Lower leg skin (tissue), 3 donors: ENCODE measurements around the gene PMM2.

Source experiments
- POLR2A ChIP-seq, 2 donors: fragments of 450-650 bp; IDR thresholded peaks; one replicate each; pipeline ENCODE4 v1.6.1; 2016 to 2017; ENCODE audit warnings: antibody characterized with exemption in 2 of 2, mild to moderate bottlenecking in 1 of 2, moderate library complexity in 1 of 2
- TF ChIP-seq, protein P1 (sequence below), 3 donors: fragments of 450-650 bp; IDR thresholded peaks; one replicate each; pipeline ENCODE4 v1.5.1; 2016; ENCODE audit warnings: antibody characterized with exemption in 3 of 3, mild to moderate bottlenecking in 3 of 3, moderate library complexity in 2 of 3

DNA sequence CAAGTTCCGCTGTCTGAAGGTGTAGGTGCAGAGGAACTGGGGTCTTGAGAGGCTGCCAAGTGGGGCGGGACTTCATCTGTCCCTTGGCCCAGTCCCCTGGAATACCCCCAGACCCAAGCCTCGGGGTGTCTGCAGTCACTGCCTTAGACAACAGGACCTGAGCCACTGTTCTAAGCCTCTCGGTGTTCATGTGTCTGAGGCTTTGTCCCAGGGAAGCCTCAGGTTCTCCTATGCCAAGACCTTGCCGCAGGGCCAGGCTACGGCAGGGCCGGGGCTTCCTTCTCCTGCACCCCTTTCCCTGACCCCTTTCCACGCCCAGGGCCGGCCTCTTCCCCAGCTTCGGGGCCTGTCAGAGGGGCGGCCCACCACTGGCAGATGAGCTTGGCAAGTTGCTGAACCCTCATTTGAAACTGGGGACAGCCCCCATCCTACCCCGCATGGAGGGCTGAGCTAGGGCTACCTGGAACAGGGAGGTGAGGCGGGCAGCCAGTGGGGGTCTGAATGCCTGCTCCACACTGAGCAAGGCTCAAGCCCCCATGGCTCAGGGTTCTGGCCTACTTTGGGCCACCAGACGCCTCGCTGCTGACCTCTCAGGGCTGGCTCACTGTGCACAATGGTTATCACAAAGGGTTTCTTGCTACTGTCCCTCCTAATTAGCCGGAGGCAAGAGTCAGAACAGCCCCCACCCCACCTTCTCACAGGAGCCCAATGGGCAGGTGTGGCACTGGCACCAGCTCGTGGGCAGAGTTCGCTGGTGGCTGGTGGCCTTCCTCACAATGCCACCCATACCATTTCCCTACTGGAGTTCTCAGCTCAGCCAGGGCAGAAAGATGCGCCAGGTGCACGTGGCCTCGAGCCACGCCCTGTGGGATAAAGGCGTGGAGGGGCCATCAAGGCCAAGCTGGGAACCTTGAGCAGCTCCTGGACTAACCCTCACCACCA lies 91.6 kb downstream of the PMM2 start:
- TF ChIP-seq, protein P1, sequence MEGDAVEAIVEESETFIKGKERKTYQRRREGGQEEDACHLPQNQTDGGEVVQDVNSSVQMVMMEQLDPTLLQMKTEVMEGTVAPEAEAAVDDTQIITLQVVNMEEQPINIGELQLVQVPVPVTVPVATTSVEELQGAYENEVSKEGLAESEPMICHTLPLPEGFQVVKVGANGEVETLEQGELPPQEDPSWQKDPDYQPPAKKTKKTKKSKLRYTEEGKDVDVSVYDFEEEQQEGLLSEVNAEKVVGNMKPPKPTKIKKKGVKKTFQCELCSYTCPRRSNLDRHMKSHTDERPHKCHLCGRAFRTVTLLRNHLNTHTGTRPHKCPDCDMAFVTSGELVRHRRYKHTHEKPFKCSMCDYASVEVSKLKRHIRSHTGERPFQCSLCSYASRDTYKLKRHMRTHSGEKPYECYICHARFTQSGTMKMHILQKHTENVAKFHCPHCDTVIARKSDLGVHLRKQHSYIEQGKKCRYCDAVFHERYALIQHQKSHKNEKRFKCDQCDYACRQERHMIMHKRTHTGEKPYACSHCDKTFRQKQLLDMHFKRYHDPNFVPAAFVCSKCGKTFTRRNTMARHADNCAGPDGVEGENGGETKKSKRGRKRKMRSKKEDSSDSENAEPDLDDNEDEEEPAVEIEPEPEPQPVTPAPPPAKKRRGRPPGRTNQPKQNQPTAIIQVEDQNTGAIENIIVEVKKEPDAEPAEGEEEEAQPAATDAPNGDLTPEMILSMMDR (IDR thresholded peaks at IDR 0.05), result no peak
- no peak for TF ChIP-seq POLR2A (IDR thresholded peaks at IDR 0.05)
